Liver (tissue), 9 donors: Measurements from ENCODE around the gene CHMP1A. TPM values are rescaled to one million over a fixed set of nuclear protein-coding genes. Genes with fewer than 3 reads are reported as not detected.

Experiments
- DNase-seq: peaks from one replicate; pipeline ENCODE4 v3.0.0-alpha.2; 2017; ENCODE audit warnings: low spot score
- H3K27ac ChIP-seq, 2 donors: one replicate each; pipeline ENCODE4 v1.7.0; 2013; ENCODE audit warnings: inconsistent platforms in 2 of 2, low read length in 2 of 2, control low read depth in 1 of 2, low read depth in 1 of 2, mild to moderate bottlenecking in 1 of 2
- H3K27me3 ChIP-seq, 4 donors: one replicate each; pipeline versions ENCODE4 v1.6.1 to v1.7.0; 2013; ENCODE audit warnings: low read length in 3 of 4, inconsistent platforms in 1 of 4, mild to moderate bottlenecking in 1 of 4, moderate library complexity in 1 of 4; ENCODE audit not compliant: control insufficient read depth in 4 of 4, insufficient read depth in 4 of 4
- H3K36me3 ChIP-seq, 4 donors: one replicate each; pipeline versions ENCODE4 v1.6.1 to v1.7.0; 2013; ENCODE audit warnings: low read length in 3 of 4, mild to moderate bottlenecking in 3 of 4, low read depth in 1 of 4, moderate library complexity in 1 of 4; ENCODE audit not compliant: control insufficient read depth in 4 of 4, insufficient read depth in 3 of 4
- H3K4me1 ChIP-seq, 4 donors: one replicate each; pipeline versions ENCODE4 v1.6.1 to v1.7.0; 2013; ENCODE audit warnings: low read length in 3 of 4, mild to moderate bottlenecking in 3 of 4, moderate library complexity in 1 of 4; ENCODE audit not compliant: control insufficient read depth in 4 of 4, insufficient read depth in 4 of 4
- H3K4me3 ChIP-seq, 3 donors: one replicate each; pipeline versions ENCODE4 v1.6.1 to v1.7.0; 2013; ENCODE audit warnings: low read length in 3 of 3, control low read depth in 1 of 3, low read depth in 1 of 3, mild to moderate bottlenecking in 1 of 3
- H3K9ac ChIP-seq, 2 donors: one replicate each; pipeline ENCODE4 v1.7.0; 2013; ENCODE audit warnings: low read length in 2 of 2, mild to moderate bottlenecking in 2 of 2, moderate library complexity in 2 of 2, control low read depth in 1 of 2, low read depth in 1 of 2
- H3K9me3 ChIP-seq, 4 donors: one replicate each; pipeline versions ENCODE4 v1.6.1 to v1.7.0; 2013; ENCODE audit warnings: low read length in 3 of 4; ENCODE audit not compliant: control insufficient read depth in 4 of 4
- CTCF ChIP-seq: fragments of 150-350 bp; IDR thresholded peaks from 2 replicates; pipeline ENCODE4 v1.5.1; 2017; ENCODE audit warnings: improper control_type of control experiment, low read depth, low read length; ENCODE audit not compliant: missing input control
- EGR1 ChIP-seq, 2 donors: IDR thresholded peaks; 2 replicates each; pipeline ENCODE4 v1.6.1; 2016 to 2018; ENCODE audit warnings: antibody characterized with exemption in 2 of 2, low read depth in 2 of 2
- FOXA2 ChIP-seq: IDR thresholded peaks from 2 replicates; pipeline ENCODE4 v1.6.1; 2016; ENCODE audit warnings: antibody characterized with exemption
- GABPA ChIP-seq, 2 donors: IDR thresholded peaks in 1 of 2; conservative IDR thresholded peaks in 1 of 2; 2 replicates each; pipeline ENCODE4 v1.6.1; 2016; ENCODE audit warnings: antibody characterized with exemption in 2 of 2, mild to moderate bottlenecking in 1 of 2, moderate library complexity in 1 of 2
- HNF4A ChIP-seq, 2 donors: conservative IDR thresholded peaks; 2 replicates each; pipeline ENCODE4 v1.6.1; 2016; ENCODE audit warnings: antibody characterized with exemption in 2 of 2, mild to moderate bottlenecking in 2 of 2
- JUND ChIP-seq, 2 donors: IDR thresholded peaks; 2 replicates each; pipeline ENCODE4 v1.6.1; 2016; ENCODE audit warnings: antibody characterized with exemption in 2 of 2
- MAX ChIP-seq: IDR thresholded peaks from 2 replicates; pipeline ENCODE4 v1.6.1; 2016; ENCODE audit warnings: antibody characterized with exemption
- NR2F2 ChIP-seq: IDR thresholded peaks from 2 replicates; pipeline ENCODE4 v1.6.1; 2016; ENCODE audit warnings: antibody characterized with exemption
- REST ChIP-seq: IDR thresholded peaks from 2 replicates; pipeline ENCODE4 v1.6.1; 2016; ENCODE audit warnings: antibody characterized with exemption, mild to moderate bottlenecking
- TAF1 ChIP-seq: conservative IDR thresholded peaks from 2 replicates; pipeline ENCODE4 v1.6.1; 2016; ENCODE audit warnings: antibody characterized with exemption, mild to moderate bottlenecking
- YY1 ChIP-seq: IDR thresholded peaks from 2 replicates; pipeline ENCODE4 v1.6.1; 2016; ENCODE audit warnings: antibody characterized with exemption, mild to moderate bottlenecking
- ZBTB33 ChIP-seq: IDR thresholded peaks from 2 replicates; pipeline ENCODE4 v1.6.1; 2016; ENCODE audit warnings: antibody characterized with exemption
- WGBS: extraction: QIAGEN DNeasy Blood & Tissue Kit; methylation state at CpG from one replicate; pipeline ENCODE4 v1.1.7; 2013; 5-methylcytosine and 5-hydroxymethylcytosine counted together
- polyA plus RNA-seq, 2 donors: library from polyadenylated mRNA; stranded (reverse) in 1 of 2; unstranded in 1 of 2; fragments of 200-250 nt in 1 of 2; fragments of >200 nt in 1 of 2; fragmentation: Nextera tagmentation in 1 of 2; extraction: Ambion mirVana in 1 of 2; gene quantifications; one replicate each; pipeline versions ENCODE4 v1.2.1 to v1.2.3, GENCODE V29; 2013 to 2015
- total RNA-seq, 2 donors: library from RNA; depleted of rRNA; stranded (reverse); fragments of >200 nt; gene quantifications; one replicate each; pipeline ENCODE4 v1.2.3, GENCODE V29; 2014
- donor health status: healthy.
- donor health status: healthy.
- donor health status: healthy.
- donor health status: healthy.
- donor health status: healthy.

Gene CHMP1A
- total and polyA plus RNA-seq, 4 donors = 25.7 to 36.7 (median 32.3) TPM

GRCh38 chr16:89686520-89687091, 29.1 kb upstream of the CHMP1A start, which contains the start of gene CDK10:
Gene CDK10 (plus strand): TSS chr16:89686689. CDS start chr16:89686711, 22 bp downstream.
- H3K4me1 ChIP-seq = peaks cover 5 to 28% (median 21%) of the 10 kb centered on the region in 4 donors
- H3K4me3 ChIP-seq = peak within 1 kb of the TSS; percentile 80 to 96 (median 84)
- no peaks in the 10 kb centered on the region for H3K27me3 ChIP-seq
- no peaks in the 10 kb centered on the region for H3K9me3 ChIP-seq
- under 1% methylated on average over 67 of the region's 67 CpGs for WGBS
- TF ChIP-seq TAF1 (no peak), ZBTB33 (no peak), GABPA (IDR thresholded peaks at IDR 0.05 in 1 of 2, conservative IDR thresholded peaks at IDR 0.05 in 1 of 2) (peak in 1 of 2 donors; percentile 6), EGR1 (IDR thresholded peaks at IDR 0.05; ENCODE audit: low read depth in 2 of 2) (no peak), MAX (no peak), YY1 (peak; percentile 81), NR2F2 (no peak), FOXA2 (no peak), CTCF (no peak)
- DNase-seq = peak; percentile 95
- peaks cover 0 to 9% (median 5%) of the 10 kb centered on the region in 4 donors for H3K36me3 ChIP-seq
- peak within 1 kb of the TSS; percentile 98 to 99 for H3K27ac ChIP-seq
- peak within 1 kb of the TSS; percentile 92 to 93 for H3K9ac ChIP-seq

- Histone ChIP-seq H3K9ac (no peak overlapping the region), H3K27me3 (no peaks in the 10 kb centered on the region), H3K36me3 (peaks cover 0 to 5% (median 1%) of the 10 kb centered on the region in 4 donors), H3K4me1 (peaks cover 5 to 28% (median 21%) of the 10 kb centered on the region in 4 donors), H3K27ac (no peak overlapping the region), H3K9me3 (no peaks in the 10 kb centered on the region), H3K4me3 (peak overlapping the region in 1 of 3 donors; percentile 84)
- no peak for DNase-seq
- 100% methylated on average over 1 of the region's 1 CpG for WGBS
- no peak for TF ChIP-seq REST
- no peak for TF ChIP-seq MAX
- TF ChIP-seq HNF4A (conservative IDR thresholded peaks at IDR 0.05) = no peak
- no peak for TF ChIP-seq JUND (IDR thresholded peaks at IDR 0.05)
These were observed 28.4 kb upstream of the CHMP1A start for GRCh38 chr16:89685916-89686315.
